Activated naive CD8-positive, alpha-beta T cell treated with anti-CD3 and anti-CD28 coated beads, Interleukin-2, amount 10 ng/mL, durations not matched to agents 7 days and 5 days (primary cell): ENCODE results near the gene WDR47. TPM values are rescaled to one million over a fixed set of nuclear protein-coding genes. Genes with fewer than 3 reads are reported as not detected.
"Not testable (repeated sequence)": the region's sequence is repeated elsewhere in the genome, so short reads cannot be mapped to it uniquely, and the experiment has no call there.

Experiments used
- ATAC-seq: fragments of 150-1000 bp; cut with Tn5 transposase; one replicate; pipeline ENCODE4 v1.10.0; 2021; ENCODE audit warnings: low read depth, moderate library complexity
- POLR2A ChIA-PET: fragments of 350-600 bp; sonication (Branson Sonifier 250); formaldehyde crosslinking; loops from one replicate; lab custom pipeline; 2021; ENCODE audit warnings: antibody characterized with exemption; lab: Charles Lee
- DNase-seq: peaks from one replicate; pipeline ENCODE4 v3.0.0; 2021
- H3K27ac Mint-ChIP-seq: one replicate; pipeline ENCODE4 v1.8.0; 2022; ENCODE audit warnings: mild to moderate bottlenecking, mixed read lengths
- H3K27me3 Mint-ChIP-seq: one replicate; pipeline ENCODE4 v1.8.0; 2022; ENCODE audit warnings: mild to moderate bottlenecking, moderate library complexity, mixed read lengths
- H3K36me3 Mint-ChIP-seq: one replicate; pipeline ENCODE4 v1.8.0; 2021; ENCODE audit warnings: mild to moderate bottlenecking, mixed read lengths
- H3K4me1 Mint-ChIP-seq: one replicate; pipeline ENCODE4 v1.8.0; 2021; ENCODE audit warnings: mixed read lengths
- H3K4me3 Mint-ChIP-seq: one replicate; pipeline ENCODE4 v1.8.0; 2022; ENCODE audit warnings: mild to moderate bottlenecking, moderate library complexity, mixed read lengths
- H3K9me3 Mint-ChIP-seq: one replicate; pipeline ENCODE4 v1.8.0; 2021; ENCODE audit warnings: mixed read lengths
- total RNA-seq, 2 experiments: library from RNA; stranded (reverse); gene quantifications; one replicate each; pipeline ENCODE4 v1.2.3, GENCODE V29; 2021

WDR47 gene
- total RNA-seq, 2 experiments from 2014 or later: 12.4 to 14.7 TPM

DNA sequence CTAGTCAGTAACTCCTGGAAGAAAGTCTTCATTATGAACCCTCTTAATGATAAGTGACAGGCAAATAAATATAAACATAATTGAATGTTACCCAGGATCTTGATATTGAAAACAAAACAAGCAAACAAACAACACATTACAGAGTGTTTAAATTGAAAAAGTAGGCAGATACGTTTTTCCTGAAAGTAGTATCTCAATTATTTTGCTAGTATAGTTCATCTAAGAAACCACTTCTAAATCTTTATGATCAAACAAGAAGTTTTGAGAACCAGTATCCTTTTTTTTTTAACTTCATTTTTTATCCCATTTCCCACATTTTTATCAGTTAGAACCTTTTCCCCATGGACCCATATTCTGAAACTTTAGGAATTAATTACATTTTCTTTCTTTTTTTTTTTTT is 3.7 kb upstream of the WDR47 start:
- peaks cover 6% of the 10 kb centered on the region for H3K4me1 Mint-ChIP-seq
- POLR2A ChIA-PET: no interaction called here
- H3K4me3 Mint-ChIP-seq: no peak overlapping the region
- H3K27me3 Mint-ChIP-seq: peaks cover 5% of the 10 kb centered on the region
- H3K9me3 Mint-ChIP-seq: no peaks in the 10 kb centered on the region
- ATAC-seq (no peak), DNase-seq (no peak)
- H3K27ac Mint-ChIP-seq: no peak overlapping the region
- no peaks in the 10 kb centered on the region for H3K36me3 Mint-ChIP-seq

DNA sequence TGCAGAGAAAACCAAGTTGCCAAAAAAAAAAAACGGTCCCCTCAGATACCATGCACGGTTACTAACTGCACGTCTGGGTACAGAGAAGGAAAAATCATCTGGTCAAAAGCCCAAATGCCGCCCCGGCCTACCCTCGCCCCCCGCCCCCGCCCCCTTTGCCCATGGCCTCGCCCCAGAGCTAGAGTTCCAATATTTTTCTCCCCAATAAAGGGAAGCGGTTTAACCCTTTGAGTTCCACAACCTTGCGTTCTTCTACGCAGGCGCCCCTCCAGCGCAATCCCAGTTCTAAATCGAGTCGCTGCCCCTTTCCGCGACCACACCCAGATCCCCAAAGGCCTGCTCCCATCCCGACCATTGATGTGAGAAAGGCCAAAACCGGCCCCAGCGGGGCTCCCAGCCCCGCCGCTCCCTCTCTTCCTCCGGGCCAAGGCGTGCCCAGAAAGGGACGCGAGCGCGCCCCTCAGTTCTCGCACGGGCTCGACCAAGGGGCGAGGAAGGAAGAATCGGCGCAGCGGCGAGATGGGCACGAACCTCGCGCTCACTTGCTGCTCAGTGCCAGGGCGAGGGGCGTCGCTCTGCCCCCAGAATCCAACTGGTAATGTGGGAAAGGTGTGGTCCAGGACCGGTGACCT is 797 bp downstream of the WDR47 start:
- ATAC-seq (peak; percentile 26), DNase-seq (no peak)
- POLR2A ChIA-PET: interaction anchor here (1.0 to 3.0 kb wide), 2 partner anchors 35 to 59 kb away, joined by 10 to 18 read pairs; partner anchors contain the start of gene TAF13
- Mint-ChIP-seq H3K27me3 (no peaks in the 10 kb centered on the region), H3K27ac (peak overlapping the region; percentile 90), H3K4me3 (peak overlapping the region; percentile 93), H3K4me1 (peaks cover 14% of the 10 kb centered on the region), H3K9me3 (no peaks in the 10 kb centered on the region), H3K36me3 (no peaks in the 10 kb centered on the region)

DNA sequence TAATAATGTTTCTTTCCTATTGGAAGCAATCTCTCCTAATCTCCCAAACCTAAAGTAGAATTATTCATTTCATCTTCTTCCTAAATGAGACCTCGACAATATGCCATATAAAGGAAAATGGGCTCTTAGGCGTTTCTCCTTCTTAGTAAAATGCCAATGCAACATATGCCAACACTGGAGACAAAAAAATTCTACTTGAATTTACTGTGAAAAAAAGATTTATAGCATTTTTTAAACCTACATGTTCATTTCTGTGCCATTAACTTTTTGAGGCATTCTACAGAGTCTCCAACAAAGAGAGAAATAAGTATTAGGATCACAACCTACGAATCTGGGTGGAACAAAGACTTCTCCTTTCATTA is 1.3 kb downstream of the WDR47 start:
- no peaks in the 10 kb centered on the region for H3K27me3 Mint-ChIP-seq
- no peaks in the 10 kb centered on the region for H3K9me3 Mint-ChIP-seq
- H3K36me3 Mint-ChIP-seq: no peaks in the 10 kb centered on the region
- peaks cover 15% of the 10 kb centered on the region for H3K4me1 Mint-ChIP-seq
- POLR2A ChIA-PET: interaction anchor here (0.7 to 3.0 kb wide), 2 partner anchors 60 to 94 kb away, joined by 3 to 18 read pairs; no protein-coding TSS in a partner anchor
- H3K4me3 Mint-ChIP-seq: peak overlapping the region; percentile 93
- H3K27ac Mint-ChIP-seq: peak overlapping the region; percentile 90
- DNase-seq (no peak), ATAC-seq (no peak)

DNA sequence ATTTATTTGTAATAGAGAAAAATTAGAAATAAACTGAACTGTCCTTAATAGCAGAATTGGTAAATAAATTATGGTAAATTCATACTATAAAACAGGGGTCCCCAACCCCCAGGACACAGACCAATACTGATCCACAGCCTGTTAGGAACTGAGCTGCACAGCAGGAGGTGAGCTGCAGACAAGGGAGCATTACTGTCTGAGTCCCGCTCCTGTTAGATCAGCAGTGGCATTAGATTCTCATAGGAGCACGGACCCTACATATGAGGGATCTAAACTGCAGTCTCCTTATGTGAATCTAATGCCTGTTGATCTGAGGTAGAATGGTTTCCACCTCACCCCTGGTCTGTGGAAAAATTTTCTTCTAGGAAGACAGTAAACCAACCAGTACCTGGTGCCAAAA is 7.5 kb downstream of the WDR47 start:
- no peaks in the 10 kb centered on the region for H3K9me3 Mint-ChIP-seq
- no peak overlapping the region for H3K4me3 Mint-ChIP-seq
- DNase-seq (no peak), ATAC-seq (no peak)
- no peaks in the 10 kb centered on the region for H3K27me3 Mint-ChIP-seq
- POLR2A ChIA-PET: interaction anchor here (0.7 kb wide), 1 partner anchor 41 kb away, joined by 5 read pairs; the partner anchor contains the start of gene TAF13
- no peaks in the 10 kb centered on the region for H3K36me3 Mint-ChIP-seq
- peaks cover 5% of the 10 kb centered on the region for H3K4me1 Mint-ChIP-seq
- no peak overlapping the region for H3K27ac Mint-ChIP-seq

DNA sequence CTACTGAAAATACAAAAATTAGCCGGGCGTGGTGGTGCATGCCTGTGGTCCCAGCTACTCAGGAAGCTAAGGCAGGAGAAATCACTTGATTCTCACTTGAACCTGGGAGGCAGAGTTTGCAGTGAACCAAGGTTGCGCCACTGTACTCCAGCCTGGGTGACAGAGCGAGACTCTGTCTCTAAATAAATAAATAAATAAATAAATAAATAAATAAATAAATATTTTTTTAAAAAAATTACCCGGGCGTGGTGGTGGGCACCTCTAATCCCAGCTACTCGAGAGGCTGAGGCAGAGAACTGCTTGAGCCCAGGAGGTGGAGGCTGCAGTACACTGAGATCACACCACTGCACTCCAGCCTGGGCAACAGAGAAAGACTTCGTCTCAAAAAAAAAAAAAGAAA is 12.4 kb downstream of the WDR47 start:
- H3K4me1 Mint-ChIP-seq, H3K4me3 Mint-ChIP-seq, H3K27ac Mint-ChIP-seq, H3K9me3 Mint-ChIP-seq, DNase-seq, H3K36me3 Mint-ChIP-seq, ATAC-seq, H3K27me3 Mint-ChIP-seq: not testable (repeated sequence)
- POLR2A ChIA-PET: interaction anchor here (0.7 kb wide), 1 partner anchor 33 kb away, joined by 3 read pairs; no protein-coding TSS in a partner anchor

DNA sequence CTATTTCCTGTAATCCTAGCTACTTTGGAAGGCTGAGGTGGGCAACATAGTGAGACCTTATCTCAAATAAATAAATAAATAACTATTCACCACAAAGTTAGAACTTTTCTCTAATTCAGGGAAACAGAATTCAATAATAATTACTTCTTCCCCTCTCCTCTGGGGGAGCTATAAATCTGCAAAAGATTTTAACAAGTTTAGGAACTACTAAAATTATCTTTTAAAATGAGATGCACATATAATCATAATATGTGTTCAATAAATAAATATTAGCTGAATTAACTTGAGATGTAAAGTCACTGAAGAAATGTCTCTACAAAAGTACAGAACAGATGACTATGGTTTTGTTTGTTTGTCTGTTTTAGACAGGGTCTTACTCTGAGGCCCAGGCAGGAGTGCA is 14.1 kb downstream of the WDR47 start:
- POLR2A ChIA-PET: interaction anchor here (1.2 kb wide), 1 partner anchor 12 kb away, joined by 5 read pairs; no protein-coding TSS in a partner anchor
- peaks cover 5% of the 10 kb centered on the region for H3K4me1 Mint-ChIP-seq
- no peak for DNase-seq
- H3K4me3 Mint-ChIP-seq: no peak overlapping the region
- H3K27me3 Mint-ChIP-seq: no peaks in the 10 kb centered on the region
- no peaks in the 10 kb centered on the region for H3K9me3 Mint-ChIP-seq
- H3K27ac Mint-ChIP-seq: no peak overlapping the region
- H3K36me3 Mint-ChIP-seq: no peaks in the 10 kb centered on the region
- no peak for ATAC-seq

DNA sequence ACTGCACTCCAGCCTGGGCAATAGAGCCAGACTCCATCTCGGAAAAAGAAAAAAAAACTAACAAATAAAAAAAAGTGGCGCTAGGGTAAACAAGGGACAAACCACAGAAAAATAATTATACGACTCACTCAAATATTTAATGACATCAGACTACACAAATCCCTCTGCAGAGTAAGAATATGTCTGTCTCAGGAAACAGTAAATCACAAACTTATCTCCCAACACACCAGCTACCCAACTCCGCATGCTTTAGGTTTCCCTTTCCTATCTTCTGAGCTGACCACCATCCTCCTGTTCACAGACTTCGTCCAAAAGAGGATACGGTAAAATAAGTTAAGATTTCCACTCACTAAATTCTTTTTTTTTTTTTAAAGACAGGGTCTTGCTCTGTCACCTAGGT is 16.2 kb downstream of the WDR47 start:
- POLR2A ChIA-PET: no interaction called here
- Mint-ChIP-seq H3K27ac (no peak overlapping the region), H3K4me3 (no peak overlapping the region)

DNA sequence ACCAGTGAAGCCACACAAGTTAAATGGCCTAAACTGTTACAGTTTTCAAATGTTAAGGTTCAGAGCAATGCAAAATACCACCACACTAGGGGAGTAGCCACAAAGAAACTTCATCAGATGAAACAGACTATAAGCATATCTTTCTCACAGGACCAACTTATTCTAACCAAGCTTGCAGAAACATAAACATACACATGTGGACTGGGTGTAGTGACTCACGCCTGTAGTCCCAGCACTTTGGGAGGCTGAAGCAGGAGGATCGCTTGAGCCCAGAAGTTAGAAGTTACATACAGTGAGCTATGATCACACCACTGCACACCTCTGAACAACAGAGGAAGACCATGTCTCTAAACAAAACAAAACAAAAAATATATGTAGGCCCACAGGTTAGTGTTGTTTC is 17.3 kb downstream of the WDR47 start:
- POLR2A ChIA-PET: no interaction called here
- no peak for ATAC-seq

More for the DNA sequence above, 16.2 kb downstream of the WDR47 start:
- peaks cover 5% of the 10 kb centered on the region for H3K4me1 Mint-ChIP-seq
- H3K9me3 Mint-ChIP-seq: no peaks in the 10 kb centered on the region
- no peaks in the 10 kb centered on the region for H3K36me3 Mint-ChIP-seq
- DNase-seq: no peak
- H3K27me3 Mint-ChIP-seq: no peaks in the 10 kb centered on the region
- no peak for ATAC-seq

DNA sequence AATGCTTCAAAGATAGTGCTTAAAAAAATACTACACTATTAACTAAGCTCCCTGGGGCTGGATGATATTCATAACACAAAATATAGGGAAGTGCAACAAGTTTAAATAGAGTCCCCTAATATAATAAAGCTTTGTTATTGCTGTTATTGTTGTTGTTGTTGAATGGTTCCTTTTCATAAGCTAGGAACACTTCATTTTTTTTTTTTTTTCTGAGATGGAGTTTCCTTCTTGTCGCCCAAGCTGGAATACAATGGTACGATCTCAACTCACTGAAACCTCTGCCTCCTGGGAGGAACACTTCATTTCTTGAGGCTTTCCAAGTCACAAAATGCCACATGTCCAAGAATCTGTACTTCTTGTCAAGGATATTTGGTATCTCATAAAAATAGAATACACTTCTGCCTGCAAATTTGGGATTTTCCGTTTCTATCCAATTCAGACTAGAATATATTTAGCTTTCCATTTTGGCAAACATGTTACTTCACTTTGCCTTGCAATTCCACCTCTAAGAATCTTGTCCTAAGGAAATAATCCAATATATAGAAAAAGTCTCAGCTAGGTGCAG is 21.1 kb downstream of the WDR47 start:
- Mint-ChIP-seq H3K27ac (no peak overlapping the region), H3K36me3 (peaks cover 17% of the 10 kb centered on the region), H3K4me3 (no peak overlapping the region), H3K4me1 (peaks cover 3% of the 10 kb centered on the region), H3K9me3 (no peaks in the 10 kb centered on the region), H3K27me3 (no peaks in the 10 kb centered on the region)
- DNase-seq (no peak), ATAC-seq (no peak)
- POLR2A ChIA-PET: no interaction called here

More for the DNA sequence above, 17.3 kb downstream of the WDR47 start:
- H3K9me3 Mint-ChIP-seq: no peaks in the 10 kb centered on the region
- H3K27me3 Mint-ChIP-seq: no peaks in the 10 kb centered on the region
- no peak overlapping the region for H3K4me3 Mint-ChIP-seq
- no peak for DNase-seq
- H3K27ac Mint-ChIP-seq: no peak overlapping the region
- H3K36me3 Mint-ChIP-seq: peaks cover 1% of the 10 kb centered on the region
- H3K4me1 Mint-ChIP-seq: peaks cover 3% of the 10 kb centered on the region

DNA sequence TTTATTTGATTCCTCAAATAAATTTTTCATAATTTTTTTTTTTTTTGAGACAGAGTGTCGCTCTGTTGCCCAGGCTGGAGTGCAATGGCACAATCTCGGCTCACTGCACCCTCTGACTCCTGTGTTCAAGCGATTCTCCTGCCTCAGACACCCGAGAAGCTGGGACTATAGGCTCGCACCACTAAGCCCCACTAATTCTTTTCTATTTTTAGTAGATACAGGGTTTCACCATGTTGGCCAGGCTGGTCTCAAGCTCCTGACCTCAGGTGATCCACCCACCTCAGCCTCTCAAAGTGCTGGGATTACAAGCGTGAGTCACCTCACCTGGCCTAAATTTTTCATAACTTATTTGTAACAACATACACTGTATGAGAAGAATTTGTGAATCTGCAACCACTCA is 24.2 kb downstream of the WDR47 start:
- H3K9me3 Mint-ChIP-seq, H3K4me1 Mint-ChIP-seq, POLR2A ChIA-PET, H3K4me3 Mint-ChIP-seq, ATAC-seq, H3K27me3 Mint-ChIP-seq, DNase-seq, H3K27ac Mint-ChIP-seq: not testable (repeated sequence)
- H3K36me3 Mint-ChIP-seq: peaks cover 19% of the 10 kb centered on the region

DNA sequence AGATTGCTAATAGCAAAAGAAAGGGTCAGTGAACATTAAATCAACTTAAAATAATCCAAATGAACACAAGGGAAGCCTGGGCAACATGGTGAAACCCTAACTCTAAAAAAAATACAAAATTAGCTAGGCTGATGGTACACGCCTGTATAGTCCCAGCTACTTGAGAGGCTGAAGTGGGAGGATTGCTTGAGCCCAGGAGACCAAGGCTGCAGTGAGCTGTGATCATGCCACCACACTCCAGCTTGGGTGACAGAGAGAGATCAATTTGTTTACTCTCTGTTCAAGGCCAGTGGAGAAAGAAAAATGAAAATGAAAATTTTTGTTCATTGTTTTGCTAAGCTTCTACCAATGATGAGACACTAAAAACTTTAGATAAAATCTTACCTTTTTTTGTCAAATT is 24.8 kb downstream of the WDR47 start:
- H3K27ac Mint-ChIP-seq: no peak overlapping the region
- H3K9me3 Mint-ChIP-seq: no peaks in the 10 kb centered on the region
- POLR2A ChIA-PET: no interaction called here
- no peaks in the 10 kb centered on the region for H3K4me1 Mint-ChIP-seq
- DNase-seq: no peak
- no peaks in the 10 kb centered on the region for H3K27me3 Mint-ChIP-seq
- ATAC-seq: no peak
- H3K36me3 Mint-ChIP-seq: peaks cover 19% of the 10 kb centered on the region
- H3K4me3 Mint-ChIP-seq: no peak overlapping the region

DNA sequence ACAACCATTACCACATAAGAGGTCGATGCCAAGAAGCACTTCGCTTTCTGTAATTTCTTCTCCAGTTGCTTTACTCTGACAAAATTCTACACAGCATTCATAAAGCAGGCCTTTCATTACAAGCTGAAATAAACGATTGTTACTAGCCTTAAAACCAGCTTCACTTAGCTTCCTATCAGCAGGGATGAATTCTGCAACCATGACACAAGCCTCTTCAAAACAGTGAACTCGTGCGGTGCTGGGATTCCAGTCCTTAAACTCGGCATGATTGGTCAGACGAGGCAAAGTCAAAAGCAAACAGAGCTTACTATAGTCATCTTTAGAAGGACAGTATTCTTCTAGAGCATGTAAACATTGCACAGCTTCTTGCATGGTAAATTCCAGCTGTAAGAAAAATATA is 30.6 kb downstream of the WDR47 start:
- ATAC-seq (no peak), DNase-seq (no peak)
- H3K27me3 Mint-ChIP-seq: no peaks in the 10 kb centered on the region
- H3K9me3 Mint-ChIP-seq: no peaks in the 10 kb centered on the region
- H3K36me3 Mint-ChIP-seq: peaks cover 6% of the 10 kb centered on the region
- POLR2A ChIA-PET: no interaction called here
- H3K4me1 Mint-ChIP-seq: no peaks in the 10 kb centered on the region
- H3K4me3 Mint-ChIP-seq: no peak overlapping the region
- no peak overlapping the region for H3K27ac Mint-ChIP-seq

DNA sequence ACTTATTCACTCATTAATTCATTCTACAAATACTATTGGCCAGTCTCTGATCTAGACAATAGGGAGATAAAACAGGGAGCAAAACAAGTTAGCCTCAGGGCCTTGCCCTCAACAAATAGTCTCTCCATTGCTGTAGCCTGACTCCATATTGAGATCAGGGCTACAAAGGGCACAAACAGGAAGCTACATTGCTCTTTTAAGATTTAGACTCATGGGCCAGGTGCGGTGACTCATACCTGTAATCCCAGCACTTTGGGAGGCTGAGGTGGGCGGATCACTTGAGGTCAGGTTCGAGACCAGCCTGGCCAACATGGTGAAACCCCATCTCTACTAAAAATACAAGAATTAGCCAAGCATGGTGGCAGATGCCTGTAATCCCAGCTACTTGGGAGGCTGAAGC is 45.3 kb downstream of the WDR47 start:
- not testable (repeated sequence) for H3K27me3 Mint-ChIP-seq, H3K4me3 Mint-ChIP-seq, H3K27ac Mint-ChIP-seq, H3K4me1 Mint-ChIP-seq, DNase-seq
- H3K9me3 Mint-ChIP-seq: peaks cover 13% of the 10 kb centered on the region
- peak; percentile 30 for ATAC-seq
- POLR2A ChIA-PET: interaction anchor here (0.5 kb wide), 1 partner anchor 27 kb away, joined by 4 read pairs; no protein-coding TSS in a partner anchor
- peaks cover 46% of the 10 kb centered on the region for H3K36me3 Mint-ChIP-seq

DNA sequence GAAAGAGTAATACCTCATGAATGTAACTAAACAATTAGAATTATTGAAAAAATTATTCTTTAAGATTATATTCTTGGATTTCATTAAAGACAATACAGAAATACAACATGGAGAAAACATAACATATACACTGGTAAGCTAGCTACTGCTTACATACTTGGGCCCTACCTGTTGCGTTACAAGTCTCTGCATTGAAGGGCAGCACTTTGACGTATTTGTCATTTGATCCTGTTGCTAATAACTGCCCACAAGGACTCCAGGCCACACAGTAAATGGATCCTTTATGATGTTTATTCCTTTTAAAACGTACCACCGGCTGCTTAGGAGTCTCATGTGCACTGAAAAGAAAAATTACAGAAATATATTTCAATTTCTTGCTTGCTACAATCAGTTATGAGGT is 58.8 kb downstream of the WDR47 start:
- POLR2A ChIA-PET: no interaction called here
- Mint-ChIP-seq H3K4me3 (no peak overlapping the region), H3K27ac (no peak overlapping the region)

More for the DNA sequence above, 58.8 kb downstream of the WDR47 start:
- H3K9me3 Mint-ChIP-seq: no peaks in the 10 kb centered on the region
- no peaks in the 10 kb centered on the region for H3K27me3 Mint-ChIP-seq
- ATAC-seq (no peak), DNase-seq (no peak)
- H3K4me1 Mint-ChIP-seq: no peaks in the 10 kb centered on the region
- peaks cover 15% of the 10 kb centered on the region for H3K36me3 Mint-ChIP-seq
